HEK293T (cell line): ENCODE data around the gene ARHGAP9.

ENCODE experiments used
- BHLHE40 ChIP-seq: fragments of 450-650 bp; IDR thresholded peaks from 2 replicates; pipeline ENCODE4 v1.6.1; 2016; ENCODE audit warnings: mild to moderate bottlenecking, moderate library complexity, borderline replicate concordance
- ELF4 ChIP-seq: fragments of 450-650 bp; IDR thresholded peaks from 2 replicates; pipeline ENCODE4 v1.6.1; 2017; ENCODE audit warnings: antibody characterized with exemption
- FOXA1 ChIP-seq: fragments of 450-650 bp; IDR thresholded peaks from 2 replicates; pipeline ENCODE4 v1.6.1; 2016; ENCODE audit warnings: mild to moderate bottlenecking
- HDGF ChIP-seq: fragments of 450-650 bp; IDR thresholded peaks from 2 replicates; pipeline ENCODE4 v1.6.1; 2017; ENCODE audit warnings: antibody characterized with exemption, borderline replicate concordance
- L3MBTL2 ChIP-seq: fragments of 450-650 bp; conservative IDR thresholded peaks from 2 replicates; pipeline ENCODE4 v1.6.1; 2016; ENCODE audit warnings: mild to moderate bottlenecking
- NFRKB ChIP-seq: fragments of 450-650 bp; IDR thresholded peaks from 2 replicates; pipeline ENCODE4 v1.6.1; 2016; ENCODE audit warnings: mild to moderate bottlenecking, moderate library complexity
- SUZ12 ChIP-seq: fragments of 450-650 bp; IDR thresholded peaks from 2 replicates; pipeline ENCODE4 v1.6.1; 2016; ENCODE audit warnings: mild to moderate bottlenecking
- ZNF384 ChIP-seq: fragments of 450-650 bp; IDR thresholded peaks from 2 replicates; pipeline ENCODE4 v1.6.1; 2016

GRCh38 chr12:57513266-57513665 lies 33.6 kb upstream of the ARHGAP9 start:
- TF ChIP-seq FOXA1: no peak
- TF ChIP-seq NFRKB: no peak
- no peak for TF ChIP-seq ZNF384
- TF ChIP-seq SUZ12: no peak
- no peak for TF ChIP-seq BHLHE40
- no peak for TF ChIP-seq L3MBTL2
- no peak for TF ChIP-seq HDGF
- TF ChIP-seq ELF4: no peak
